GM12865 (cell line): ENCODE results near the gene HOXB3.

ENCODE experiments used
- DNase-seq: peaks from one replicate; pipeline ENCODE4 v3.0.0; 2010; ENCODE audit warnings: low read depth
- H3K4me3 ChIP-seq: 2 replicates; pipeline ENCODE4 v1.5.1; 2011; ENCODE audit warnings: mild to moderate bottlenecking, low read depth, low read length, control low read depth
- TF ChIP-seq, protein P1 (sequence below): IDR thresholded peaks from 2 replicates; pipeline ENCODE4 v1.5.1; 2011; ENCODE audit warnings: low read length, control low read depth, low read depth, inconsistent platforms; ENCODE audit not compliant: insufficient read depth; ENCODE audit errors: missing control alignments

The HOXB3 gene

GRCh38 chr17:48619826-48620449 is 29.9 kb upstream of the HOXB3 start:
- TF ChIP-seq, protein P1, sequence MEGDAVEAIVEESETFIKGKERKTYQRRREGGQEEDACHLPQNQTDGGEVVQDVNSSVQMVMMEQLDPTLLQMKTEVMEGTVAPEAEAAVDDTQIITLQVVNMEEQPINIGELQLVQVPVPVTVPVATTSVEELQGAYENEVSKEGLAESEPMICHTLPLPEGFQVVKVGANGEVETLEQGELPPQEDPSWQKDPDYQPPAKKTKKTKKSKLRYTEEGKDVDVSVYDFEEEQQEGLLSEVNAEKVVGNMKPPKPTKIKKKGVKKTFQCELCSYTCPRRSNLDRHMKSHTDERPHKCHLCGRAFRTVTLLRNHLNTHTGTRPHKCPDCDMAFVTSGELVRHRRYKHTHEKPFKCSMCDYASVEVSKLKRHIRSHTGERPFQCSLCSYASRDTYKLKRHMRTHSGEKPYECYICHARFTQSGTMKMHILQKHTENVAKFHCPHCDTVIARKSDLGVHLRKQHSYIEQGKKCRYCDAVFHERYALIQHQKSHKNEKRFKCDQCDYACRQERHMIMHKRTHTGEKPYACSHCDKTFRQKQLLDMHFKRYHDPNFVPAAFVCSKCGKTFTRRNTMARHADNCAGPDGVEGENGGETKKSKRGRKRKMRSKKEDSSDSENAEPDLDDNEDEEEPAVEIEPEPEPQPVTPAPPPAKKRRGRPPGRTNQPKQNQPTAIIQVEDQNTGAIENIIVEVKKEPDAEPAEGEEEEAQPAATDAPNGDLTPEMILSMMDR = no peak
- no peak overlapping the region for H3K4me3 ChIP-seq
- no peak for DNase-seq

DNA sequence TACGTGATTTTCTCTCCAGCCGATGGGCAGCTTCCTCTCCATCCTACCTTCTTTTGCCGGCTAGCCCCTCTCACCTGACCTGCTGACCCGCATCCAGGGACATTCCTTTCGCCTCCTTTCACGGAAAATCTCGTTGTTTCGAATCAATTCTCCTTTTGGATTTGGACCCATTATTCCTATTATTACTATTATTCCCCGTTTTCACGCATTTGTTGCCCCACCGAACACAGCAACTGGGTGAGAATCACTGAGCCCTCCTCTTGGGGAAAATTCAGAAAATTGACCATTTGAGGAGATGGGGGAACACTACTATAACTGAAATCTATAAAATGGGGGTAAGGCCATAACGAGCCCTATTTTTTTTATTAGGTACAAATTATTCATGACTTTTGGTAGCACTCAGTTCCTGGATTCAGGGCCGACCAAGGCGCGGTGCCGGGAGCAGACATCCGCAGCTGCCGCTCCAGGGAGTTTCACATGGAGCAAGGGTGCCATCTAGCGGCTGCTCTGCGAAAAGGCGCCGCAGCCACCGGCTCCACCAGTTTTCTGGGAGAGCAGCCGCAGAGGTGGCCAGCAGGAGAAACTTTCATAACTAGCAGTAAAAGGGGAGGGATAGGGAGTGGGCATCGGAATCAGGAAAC is 28.3 kb upstream of the HOXB3 start:
- no peak overlapping the region for H3K4me3 ChIP-seq
- DNase-seq = peak; percentile 77
- TF ChIP-seq, protein P1 = peak; percentile 81

DNA sequence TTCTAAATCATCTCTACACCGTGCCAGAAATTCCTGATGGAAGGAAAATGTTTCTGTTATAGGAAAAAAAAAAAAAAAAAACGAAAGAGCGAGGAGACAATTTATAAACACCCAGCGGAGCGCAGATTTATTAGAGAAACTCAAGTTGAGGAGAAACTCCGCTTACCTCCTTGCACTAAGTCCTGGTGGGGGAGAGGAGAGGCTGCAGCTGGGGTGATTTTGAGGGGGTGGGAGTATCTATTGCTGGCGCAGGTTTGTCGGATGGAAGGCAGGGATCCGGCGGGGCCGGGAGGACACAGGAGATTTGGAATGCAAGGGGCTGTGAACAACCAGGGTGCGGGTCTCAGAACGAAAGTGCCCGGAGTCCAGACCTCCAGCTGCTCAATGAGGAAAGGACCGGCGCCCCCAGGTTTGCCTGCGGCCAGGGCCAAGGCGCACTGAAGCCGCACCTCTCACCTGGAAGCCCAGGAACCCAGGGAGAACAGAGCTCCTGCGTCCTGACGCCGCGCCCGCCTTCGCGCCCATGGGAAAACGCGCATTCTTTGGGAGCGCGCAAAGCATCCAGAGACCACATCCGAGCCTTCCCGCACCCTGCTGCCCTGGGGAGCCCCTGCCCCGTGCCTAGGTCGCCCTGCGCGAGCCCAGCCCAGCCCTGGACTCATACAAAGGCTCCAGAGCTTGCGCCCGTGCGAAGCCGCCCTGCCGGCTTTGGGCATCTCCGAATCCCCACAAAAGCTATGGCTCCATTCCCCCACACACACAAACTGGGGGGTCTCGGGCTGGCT is 27.6 kb upstream of the HOXB3 start:
- H3K4me3 ChIP-seq = no peak overlapping the region
- DNase-seq = no peak

GRCh38 chr17:48616717-48617470 is 26.9 kb upstream of the HOXB3 start:
- TF ChIP-seq, protein P1 = no peak
- no peak overlapping the region for H3K4me3 ChIP-seq
- no peak for DNase-seq

More for the DNA sequence above, 27.6 kb upstream of the HOXB3 start:
- TF ChIP-seq, protein P1 = no peak

GRCh38 chr17:48615963-48616716 is 26.1 kb upstream of the HOXB3 start:
- H3K4me3 ChIP-seq = no peak overlapping the region
- DNase-seq = no peak
- TF ChIP-seq, protein P1 = no peak
